ENCODE data around the gene YEATS2. TPM values are rescaled to one million over a fixed set of nuclear protein-coding genes. Genes with fewer than 3 reads are reported as not detected.

The YEATS2 gene
- total and polyA plus RNA-seq, 2 donors (not counting 3 experiments of a cell fraction or from before 2014, with no cell fraction given): 30.2 to 59.9 TPM

DNA sequence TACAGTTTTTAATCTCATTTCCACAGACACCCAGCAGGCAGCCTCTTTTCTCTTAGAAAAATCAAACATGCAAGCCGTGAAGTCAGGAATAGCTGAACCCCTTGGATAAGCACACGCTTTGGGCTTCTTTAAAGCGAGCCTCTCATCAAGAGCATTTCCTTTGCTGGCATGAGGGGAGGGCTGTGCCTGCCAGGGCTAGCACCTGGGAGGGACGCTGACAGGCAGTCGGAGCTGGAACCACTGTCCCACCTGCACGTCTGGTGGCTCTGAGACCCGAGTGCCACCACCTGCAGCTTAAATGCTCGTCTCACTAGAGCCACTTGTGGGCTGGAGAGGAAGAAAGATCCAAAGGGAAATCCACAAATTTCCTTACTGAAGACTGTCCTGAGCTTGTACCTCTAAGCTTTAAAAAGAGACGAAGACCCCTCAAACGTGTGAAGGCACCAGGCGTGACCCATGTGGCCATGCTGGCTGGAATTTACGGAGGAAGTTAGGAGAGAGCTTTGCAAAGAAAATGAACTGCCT lies 118.4 kb downstream of the YEATS2 start:
- BruUV-seq (replicated peaks): no TSS peak
- intact Hi-C loops (cut with micrococcal nuclease): no loop called here
- POLR2A ChIA-PET: no interaction called here
- Histone ChIP-seq H3K4me1 (ENCODE audit: control insufficient read depth, extremely low read depth, insufficient read depth, low read length) (no peaks in the 10 kb centered on the region), H3K9me1 (replicated peaks; ENCODE audit: control insufficient read depth, extremely low read depth, insufficient read depth, low read length) (no peaks in the 10 kb centered on the region), H3K27me3 (ENCODE audit: control insufficient read depth in 2 of 2, insufficient read depth in 2 of 2, low read length in 2 of 2) (no peaks in the 10 kb centered on the region), H3K9ac (replicated peaks; ENCODE audit: extremely low read depth, insufficient read depth, low read length) (no peak overlapping the region), H3K4me2 (ENCODE audit: insufficient read depth, low read length) (no peak overlapping the region), H3K27ac (ENCODE audit: insufficient read depth, low read depth, low read length) (no peak overlapping the region), H3K9me3 (replicated peaks; ENCODE audit: control insufficient read depth, insufficient read depth, low read length) (no peaks in the 10 kb centered on the region), H4K20me1 (replicated peaks; ENCODE audit: control insufficient read depth, extremely low read depth, insufficient read depth, low read length) (no peaks in the 10 kb centered on the region), H2AFZ (ENCODE audit: low read depth, low read length) (no peak overlapping the region), H3K4me3 (replicated peaks in 1 of 3; ENCODE audit: insufficient read depth in 1 of 3, low read depth in 1 of 3, low read length in 3 of 3) (no peak overlapping the region), H3K36me3 (ENCODE audit: control insufficient read depth in 2 of 2, extremely low read depth in 1 of 2, insufficient read depth in 2 of 2, low read length in 2 of 2) (peaks cover 3 to 5% of the 10 kb centered on the region in 2 experiments), H3K79me2 (ENCODE audit: control insufficient read depth, insufficient read depth, low read length) (no peaks in the 10 kb centered on the region)
- dilution Hi-C loops (cut with MboI; ENCODE audit: extremely low pct_ligation_motif_present, low sequenced_read_pairs): no loop called here
- CTCF ChIA-PET: interaction anchor here (1.4 kb wide), 1 partner anchor 10 kb away, joined by 4 read pairs; no protein-coding TSS in a partner anchor
- TF ChIP-seq EZH2 (IDR thresholded peaks at IDR 0.05; ENCODE audit: borderline replicate concordance, low read depth, low read length, severe bottlenecking) (no peak), GATA2 (IDR thresholded peaks at IDR 0.05; ENCODE audit: insufficient read depth, insufficient read length, low read depth, low read length) (no peak), FOS (IDR thresholded peaks at IDR 0.05; ENCODE audit: borderline replicate concordance, insufficient read depth, low read length) (no peak), JUN (IDR thresholded peaks at IDR 0.05; ENCODE audit: borderline replicate concordance, insufficient read depth, insufficient read length, low read depth) (no peak), MYC (IDR thresholded peaks at IDR 0.05; ENCODE audit: low read depth, low read length) (no peak), POLR2A (IDR thresholded peaks at IDR 0.05; ENCODE audit: low read depth, low read length) (no peak), POLR2AphosphoS5 (IDR thresholded peaks at IDR 0.05; ENCODE audit: insufficient read depth, low read depth, low read length) (no peak)
- TF ChIP-seq, protein P1, sequence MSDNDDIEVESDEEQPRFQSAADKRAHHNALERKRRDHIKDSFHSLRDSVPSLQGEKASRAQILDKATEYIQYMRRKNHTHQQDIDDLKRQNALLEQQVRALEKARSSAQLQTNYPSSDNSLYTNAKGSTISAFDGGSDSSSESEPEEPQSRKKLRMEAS (IDR thresholded peaks at IDR 0.05; ENCODE audit: insufficient read depth, insufficient read length): no peak
- TF ChIP-seq, protein P2, sequence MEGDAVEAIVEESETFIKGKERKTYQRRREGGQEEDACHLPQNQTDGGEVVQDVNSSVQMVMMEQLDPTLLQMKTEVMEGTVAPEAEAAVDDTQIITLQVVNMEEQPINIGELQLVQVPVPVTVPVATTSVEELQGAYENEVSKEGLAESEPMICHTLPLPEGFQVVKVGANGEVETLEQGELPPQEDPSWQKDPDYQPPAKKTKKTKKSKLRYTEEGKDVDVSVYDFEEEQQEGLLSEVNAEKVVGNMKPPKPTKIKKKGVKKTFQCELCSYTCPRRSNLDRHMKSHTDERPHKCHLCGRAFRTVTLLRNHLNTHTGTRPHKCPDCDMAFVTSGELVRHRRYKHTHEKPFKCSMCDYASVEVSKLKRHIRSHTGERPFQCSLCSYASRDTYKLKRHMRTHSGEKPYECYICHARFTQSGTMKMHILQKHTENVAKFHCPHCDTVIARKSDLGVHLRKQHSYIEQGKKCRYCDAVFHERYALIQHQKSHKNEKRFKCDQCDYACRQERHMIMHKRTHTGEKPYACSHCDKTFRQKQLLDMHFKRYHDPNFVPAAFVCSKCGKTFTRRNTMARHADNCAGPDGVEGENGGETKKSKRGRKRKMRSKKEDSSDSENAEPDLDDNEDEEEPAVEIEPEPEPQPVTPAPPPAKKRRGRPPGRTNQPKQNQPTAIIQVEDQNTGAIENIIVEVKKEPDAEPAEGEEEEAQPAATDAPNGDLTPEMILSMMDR (IDR thresholded peaks at IDR 0.05; ENCODE audit: extremely low read depth in 1 of 2, insufficient read depth in 1 of 2, low read depth in 1 of 2, low read length in 2 of 2): no peak
- DNase-seq (ENCODE audit: low read depth, low spot score) (no peak), FAIRE-seq (no peak)
